Lung (tissue), 12 donors: ENCODE data around the gene HDGF. TPM values are rescaled to one million over a fixed set of nuclear protein-coding genes. Genes with fewer than 3 reads are reported as not detected.

Experiments
- ATAC-seq: fragments of 200-7000 bp; cut with Tn5 transposase; one replicate; pipeline ENCODE4 v1.9.1; 2020; ENCODE audit warnings: moderate number of reproducible peaks; ENCODE audit not compliant: insufficient read depth, low FRiP score
- DNase-seq, 3 donors: peaks; one replicate each; pipeline ENCODE4 v3.0.0-alpha.2; 2013 to 2017
- H3K27ac ChIP-seq, 2 donors: one replicate each; pipeline ENCODE4 v1.5.1; 2013; ENCODE audit warnings: mild to moderate bottlenecking in 2 of 2, moderate library complexity in 2 of 2, control low read depth in 1 of 2, inconsistent platforms in 1 of 2, low read depth in 1 of 2, low read length in 1 of 2
- H3K27me3 ChIP-seq, 3 donors: one replicate each; pipeline ENCODE4 v1.5.1; 2013; ENCODE audit warnings: low read length in 2 of 3; ENCODE audit not compliant: control insufficient read depth in 3 of 3, insufficient read depth in 3 of 3
- H3K36me3 ChIP-seq, 4 donors: one replicate each; pipeline ENCODE4 v1.5.1; 2013; ENCODE audit warnings: low read length in 4 of 4, mild to moderate bottlenecking in 1 of 4, moderate library complexity in 1 of 4; ENCODE audit not compliant: control insufficient read depth in 4 of 4, insufficient read depth in 4 of 4
- H3K4me1 ChIP-seq, 5 donors: one replicate each; pipeline ENCODE4 v1.5.1; 2013; ENCODE audit warnings: low read length in 5 of 5, mild to moderate bottlenecking in 2 of 5, moderate library complexity in 1 of 5; ENCODE audit not compliant: control insufficient read depth in 5 of 5, insufficient read depth in 5 of 5
- H3K4me3 ChIP-seq: one replicate; pipeline ENCODE4 v1.5.1; 2013; ENCODE audit warnings: mild to moderate bottlenecking, control low read depth, moderate library complexity
- H3K9ac ChIP-seq, 2 donors: one replicate each; pipeline ENCODE4 v1.5.1; 2013; ENCODE audit warnings: low read length in 2 of 2, control low read depth in 1 of 2; ENCODE audit not compliant: insufficient read depth in 1 of 2
- H3K9me3 ChIP-seq, 4 donors: one replicate each; pipeline ENCODE4 v1.5.1; 2013; ENCODE audit warnings: low read length in 3 of 4, mild to moderate bottlenecking in 1 of 4, moderate library complexity in 1 of 4; ENCODE audit not compliant: control insufficient read depth in 4 of 4, insufficient read depth in 3 of 4
- CTCF ChIP-seq: IDR thresholded peaks from 2 replicates; pipeline ENCODE4 v1.5.1; 2012; ENCODE audit warnings: mild to moderate bottlenecking; ENCODE audit errors: control extremely low read depth, extremely low read depth
- WGBS, 2 donors: extraction: QIAGEN DNeasy Blood & Tissue Kit; methylation state at CpG; one replicate each; pipeline ENCODE4 v1.1.7; 2013; 5-methylcytosine and 5-hydroxymethylcytosine counted together
- polyA plus RNA-seq, 2 donors: library from polyadenylated mRNA; stranded (reverse); fragments of 200-250 nt; gene quantifications; one replicate each; pipeline ENCODE4 v1.2.1, GENCODE V29; 2013
- total RNA-seq, 2 donors: library from RNA; depleted of rRNA in 1 of 2; stranded (reverse); fragments of >200 nt in 1 of 2; gene quantifications; one replicate each; pipeline ENCODE4 v1.2.1, GENCODE V29; 2014 to 2021
- donor health status: control.
- donor health status: control.
- donor health status: Bipolar disorder and iron deficiency.
- donor health status: healthy.
- donor health status: DM: yes; HTN: yes; CAD: no.

HDGF gene
- total and polyA plus RNA-seq, 4 donors: 104 to 226 (median 185) TPM

GRCh38 chr1:156772222-156772621, 20.7 kb upstream of the HDGF start:
- no peaks in the 10 kb centered on the region for H3K9me3 ChIP-seq
- H3K9ac ChIP-seq: peak overlapping the region in 1 of 2 donors; percentile 29
- 91 to 96% methylated on average over 3 of the region's 3 CpGs for WGBS, 2 donors
- peaks cover 0 to 16% (median 11%) of the 10 kb centered on the region in 4 donors for H3K36me3 ChIP-seq
- H3K4me3 ChIP-seq: no peak overlapping the region
- peaks cover 3 to 44% (median 15%) of the 10 kb centered on the region in 5 donors for H3K4me1 ChIP-seq
- H3K27ac ChIP-seq: no peak overlapping the region
- no peak for TF ChIP-seq CTCF
- no peaks in the 10 kb centered on the region for H3K27me3 ChIP-seq
- ATAC-seq: no peak
- DNase-seq: no peak

- no peak for TF ChIP-seq CTCF
- Histone ChIP-seq H3K36me3 (peaks cover 0 to 16% (median 11%) of the 10 kb centered on the region in 4 donors), H3K4me1 (peaks cover 7 to 44% (median 15%) of the 10 kb centered on the region in 5 donors), H3K9me3 (no peaks in the 10 kb centered on the region), H3K9ac (peak overlapping the region; percentile 83 to 98), H3K27ac (no peak overlapping the region), H3K4me3 (peak overlapping the region; percentile 91), H3K27me3 (no peaks in the 10 kb centered on the region)
- 25 to 38% methylated on average over 8 of the region's 8 CpGs for WGBS, 2 donors
- no peak for ATAC-seq
- no peak for DNase-seq
Observed at GRCh38 chr1:156768610-156769295, 17.3 kb upstream of the HDGF start.

- Histone ChIP-seq H3K9me3 (no peaks in the 10 kb centered on the region), H3K36me3 (peaks cover 0 to 16% (median 9%) of the 10 kb centered on the region in 4 donors), H3K27me3 (no peaks in the 10 kb centered on the region), H3K27ac (peak overlapping the region; percentile 89 to 94), H3K9ac (peak overlapping the region; percentile 83 to 98), H3K4me3 (peak overlapping the region; percentile 91), H3K4me1 (peaks cover 7 to 44% (median 11%) of the 10 kb centered on the region in 5 donors)
- ATAC-seq: no peak
- DNase-seq: peak in 2 of 3 donors; percentile 33 to 40
- WGBS, 2 donors: 0 to 1% methylated on average over 21 to 31 of the region's 31 CpGs
- TF ChIP-seq CTCF: no peak
Observed at GRCh38 chr1:156767879-156768604, 16.6 kb upstream of the HDGF start.
